ENCODE measurements around the gene PRKACG. TPM values are rescaled to one million over a fixed set of nuclear protein-coding genes. Genes with fewer than 3 reads are reported as not detected.

The PRKACG gene
- total RNA-seq, 1 experiment from 2014 or later = not detected

DNA sequence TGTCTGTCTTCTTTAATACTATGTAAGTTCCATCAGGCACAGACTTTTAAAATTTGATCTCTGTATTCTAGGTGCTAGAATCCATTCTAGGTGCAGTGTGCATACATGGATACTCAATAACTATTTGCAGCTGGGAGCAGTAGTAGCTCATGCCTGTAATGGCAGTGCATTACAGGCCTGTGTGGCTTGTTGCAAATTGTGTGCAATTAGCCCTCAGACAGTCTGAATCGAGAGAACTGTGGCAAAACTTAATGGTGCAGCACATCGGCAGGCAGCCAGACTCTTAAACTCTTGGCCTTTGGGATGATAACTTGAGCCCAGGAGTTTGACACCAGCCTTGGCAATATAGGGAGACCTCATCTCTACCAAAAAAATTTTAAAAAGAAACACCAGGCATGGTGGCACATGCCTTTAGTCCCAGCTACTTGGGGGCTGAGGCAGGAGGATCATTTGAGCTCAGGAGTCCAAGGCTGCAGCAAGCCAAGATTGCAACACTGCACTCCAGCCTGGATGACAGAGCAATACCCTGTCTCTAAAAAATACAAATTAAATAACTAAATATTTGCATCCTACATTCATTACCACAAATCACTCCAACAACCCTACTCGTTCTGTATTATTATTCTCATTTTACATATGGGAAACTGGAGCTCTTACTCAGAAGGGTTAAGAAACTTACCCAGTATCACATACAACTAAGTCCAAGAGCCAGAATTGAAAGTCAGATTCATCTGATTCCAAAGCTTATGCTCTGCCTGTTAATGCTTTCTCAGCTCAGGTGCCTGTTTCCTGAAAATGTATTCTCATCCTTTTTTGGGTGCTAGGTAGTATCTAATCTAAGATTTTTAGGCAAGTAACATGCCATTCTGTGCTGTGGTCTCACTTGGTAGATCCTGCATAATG is 30.1 kb downstream of the PRKACG start:
- intact Hi-C loops (cut with micrococcal nuclease; ENCODE audit: unreplicated experiment) = no loop called here
- no peaks in the 10 kb centered on the region for H3K9me3 Mint-ChIP-seq (ENCODE audit: unreplicated experiment)
- Histone ChIP-seq H3K36me3 (ENCODE audit: control insufficient read depth, insufficient read depth, low read length) (no peaks in the 10 kb centered on the region), H3K27me3 (replicated peaks; ENCODE audit: control insufficient read depth, insufficient read depth, low read length) (no peaks in the 10 kb centered on the region), H3K4me3 (ENCODE audit: low read depth, low read length) (no peak overlapping the region), H3K9me3 (no peaks in the 10 kb centered on the region), H3K4me1 (no peaks in the 10 kb centered on the region)
- TF ChIP-seq, protein P1, sequence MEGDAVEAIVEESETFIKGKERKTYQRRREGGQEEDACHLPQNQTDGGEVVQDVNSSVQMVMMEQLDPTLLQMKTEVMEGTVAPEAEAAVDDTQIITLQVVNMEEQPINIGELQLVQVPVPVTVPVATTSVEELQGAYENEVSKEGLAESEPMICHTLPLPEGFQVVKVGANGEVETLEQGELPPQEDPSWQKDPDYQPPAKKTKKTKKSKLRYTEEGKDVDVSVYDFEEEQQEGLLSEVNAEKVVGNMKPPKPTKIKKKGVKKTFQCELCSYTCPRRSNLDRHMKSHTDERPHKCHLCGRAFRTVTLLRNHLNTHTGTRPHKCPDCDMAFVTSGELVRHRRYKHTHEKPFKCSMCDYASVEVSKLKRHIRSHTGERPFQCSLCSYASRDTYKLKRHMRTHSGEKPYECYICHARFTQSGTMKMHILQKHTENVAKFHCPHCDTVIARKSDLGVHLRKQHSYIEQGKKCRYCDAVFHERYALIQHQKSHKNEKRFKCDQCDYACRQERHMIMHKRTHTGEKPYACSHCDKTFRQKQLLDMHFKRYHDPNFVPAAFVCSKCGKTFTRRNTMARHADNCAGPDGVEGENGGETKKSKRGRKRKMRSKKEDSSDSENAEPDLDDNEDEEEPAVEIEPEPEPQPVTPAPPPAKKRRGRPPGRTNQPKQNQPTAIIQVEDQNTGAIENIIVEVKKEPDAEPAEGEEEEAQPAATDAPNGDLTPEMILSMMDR (IDR thresholded peaks at IDR 0.05; ENCODE audit: insufficient read depth in 1 of 2, low read depth in 1 of 2, low read length in 1 of 2, severe bottlenecking in 1 of 2, unreplicated experiment in 1 of 2) = no peak
- H3K27ac Mint-ChIP-seq (ENCODE audit: unreplicated experiment) = no peak overlapping the region
- H3K27me3 Mint-ChIP-seq (ENCODE audit: insufficient read depth, unreplicated experiment) = no peaks in the 10 kb centered on the region
- DNase-seq = no peak
- ChIA-PET CTCF (no interaction called here), POLR2A (no interaction called here)
- no peak overlapping the region for H3K4me3 Mint-ChIP-seq (ENCODE audit: unreplicated experiment)
- no TSS peak for BruUV-seq (replicated peaks)
- no peaks in the 10 kb centered on the region for H3K36me3 Mint-ChIP-seq (ENCODE audit: insufficient read depth, unreplicated experiment)
- H3K4me1 Mint-ChIP-seq (ENCODE audit: low read depth, unreplicated experiment) = no peaks in the 10 kb centered on the region

DNA sequence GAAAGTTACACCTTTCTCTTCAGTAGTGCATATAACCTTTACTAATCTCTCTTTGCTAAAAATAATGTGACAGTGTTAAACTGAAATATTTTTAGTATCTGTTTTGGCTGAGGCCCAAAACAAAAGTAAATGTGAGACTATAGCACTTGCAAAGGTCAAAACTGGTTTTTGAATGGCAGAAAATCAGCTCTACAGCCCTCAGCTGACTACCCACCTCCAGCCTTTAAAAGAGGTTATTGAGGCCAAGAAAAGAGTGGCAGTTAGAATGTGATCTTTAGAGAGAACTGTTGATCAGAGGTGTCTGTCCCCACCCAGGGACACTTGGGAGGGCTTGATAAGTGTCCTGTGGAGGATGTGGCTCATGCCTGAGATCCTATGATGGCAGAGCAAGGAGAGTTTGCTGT is 30.9 kb downstream of the PRKACG start:
- no peak overlapping the region for H3K4me3 Mint-ChIP-seq (ENCODE audit: unreplicated experiment)

DNA sequence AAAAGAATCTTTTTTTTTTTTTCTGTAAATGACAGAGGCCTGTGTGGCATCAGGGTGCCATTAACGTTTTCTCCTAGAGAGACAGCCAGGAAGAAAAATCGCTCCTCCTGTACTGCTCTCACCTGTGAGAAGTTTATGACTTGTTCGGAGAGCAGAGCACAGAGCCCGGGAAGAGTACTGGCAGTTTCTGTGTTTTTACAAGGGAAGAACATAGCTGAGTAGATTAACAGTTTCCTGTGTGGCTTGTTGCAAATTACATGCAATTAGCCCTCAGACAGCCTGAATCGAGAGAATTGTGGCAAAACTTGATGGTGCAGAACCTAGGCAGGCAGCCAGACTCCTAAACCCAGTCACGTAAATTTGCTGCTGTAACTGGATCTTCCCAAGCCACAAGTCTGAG is 32.1 kb downstream of the PRKACG start:
- no peaks in the 10 kb centered on the region for H3K36me3 Mint-ChIP-seq (ENCODE audit: insufficient read depth, unreplicated experiment)
- no peak overlapping the region for H3K27ac Mint-ChIP-seq (ENCODE audit: unreplicated experiment)
- Histone ChIP-seq H3K36me3 (ENCODE audit: control insufficient read depth, insufficient read depth, low read length) (no peaks in the 10 kb centered on the region), H3K9me3 (no peaks in the 10 kb centered on the region), H3K4me1 (no peaks in the 10 kb centered on the region), H3K27me3 (replicated peaks; ENCODE audit: control insufficient read depth, insufficient read depth, low read length) (no peaks in the 10 kb centered on the region), H3K4me3 (ENCODE audit: low read depth, low read length) (no peak overlapping the region)
- no peak overlapping the region for H3K4me3 Mint-ChIP-seq (ENCODE audit: unreplicated experiment)
- no TSS peak for BruUV-seq (replicated peaks)
- POLR2A ChIA-PET = no interaction called here
- H3K4me1 Mint-ChIP-seq (ENCODE audit: low read depth, unreplicated experiment) = no peaks in the 10 kb centered on the region
- TF ChIP-seq, protein P1 (IDR thresholded peaks at IDR 0.05; ENCODE audit: insufficient read depth in 1 of 2, low read depth in 1 of 2, low read length in 1 of 2, severe bottlenecking in 1 of 2, unreplicated experiment in 1 of 2) = no peak
- intact Hi-C loops (cut with micrococcal nuclease; ENCODE audit: unreplicated experiment) = no loop called here
- CTCF ChIA-PET = no interaction called here
- no peaks in the 10 kb centered on the region for H3K9me3 Mint-ChIP-seq (ENCODE audit: unreplicated experiment)
- no peaks in the 10 kb centered on the region for H3K27me3 Mint-ChIP-seq (ENCODE audit: insufficient read depth, unreplicated experiment)
- no peak for DNase-seq

More for the DNA sequence above, 30.9 kb downstream of the PRKACG start:
- Histone ChIP-seq H3K4me1 (no peaks in the 10 kb centered on the region), H3K36me3 (ENCODE audit: control insufficient read depth, insufficient read depth, low read length) (no peaks in the 10 kb centered on the region), H3K9me3 (no peaks in the 10 kb centered on the region), H3K4me3 (ENCODE audit: low read depth, low read length) (no peak overlapping the region), H3K27me3 (replicated peaks; ENCODE audit: control insufficient read depth, insufficient read depth, low read length) (no peaks in the 10 kb centered on the region)
- DNase-seq = no peak
- intact Hi-C loops (cut with micrococcal nuclease; ENCODE audit: unreplicated experiment) = no loop called here
- Mint-ChIP-seq H3K27me3 (ENCODE audit: insufficient read depth, unreplicated experiment) (no peaks in the 10 kb centered on the region), H3K27ac (ENCODE audit: unreplicated experiment) (no peak overlapping the region), H3K36me3 (ENCODE audit: insufficient read depth, unreplicated experiment) (no peaks in the 10 kb centered on the region), H3K4me1 (ENCODE audit: low read depth, unreplicated experiment) (no peaks in the 10 kb centered on the region), H3K9me3 (ENCODE audit: unreplicated experiment) (no peaks in the 10 kb centered on the region)
- ChIA-PET CTCF (no interaction called here), POLR2A (no interaction called here)
- BruUV-seq (replicated peaks) = no TSS peak
- TF ChIP-seq, protein P1 (IDR thresholded peaks at IDR 0.05; ENCODE audit: insufficient read depth in 1 of 2, low read depth in 1 of 2, low read length in 1 of 2, severe bottlenecking in 1 of 2, unreplicated experiment in 1 of 2) = no peak
